ENCODE measurements around the gene PLA2G15.

PLA2G15 gene

DNA sequence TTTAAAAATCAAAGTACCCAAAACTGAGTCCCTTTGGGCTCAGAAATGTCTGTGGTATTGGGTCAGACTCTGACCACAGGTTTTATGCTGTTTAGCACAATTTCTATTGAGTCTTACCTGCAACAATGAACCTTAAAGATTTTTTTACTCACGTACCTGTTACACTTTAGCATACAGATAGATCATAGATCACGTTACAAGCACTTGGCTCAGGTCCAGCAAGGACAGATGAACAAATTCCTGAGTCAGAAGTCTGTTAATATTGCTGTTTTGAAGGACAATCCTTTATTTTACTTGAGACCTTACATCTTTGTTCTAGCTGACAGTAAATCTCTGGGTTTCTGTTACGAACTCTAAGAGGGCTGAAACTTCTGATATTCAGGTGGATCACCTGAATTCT, 52.7 kb downstream of the PLA2G15 start:
- no peak for TF ChIP-seq EZH2phosphoT487 (IDR thresholded peaks at IDR 0.05; ENCODE audit: borderline replicate concordance, low read length)
- TF ChIP-seq, protein P1, sequence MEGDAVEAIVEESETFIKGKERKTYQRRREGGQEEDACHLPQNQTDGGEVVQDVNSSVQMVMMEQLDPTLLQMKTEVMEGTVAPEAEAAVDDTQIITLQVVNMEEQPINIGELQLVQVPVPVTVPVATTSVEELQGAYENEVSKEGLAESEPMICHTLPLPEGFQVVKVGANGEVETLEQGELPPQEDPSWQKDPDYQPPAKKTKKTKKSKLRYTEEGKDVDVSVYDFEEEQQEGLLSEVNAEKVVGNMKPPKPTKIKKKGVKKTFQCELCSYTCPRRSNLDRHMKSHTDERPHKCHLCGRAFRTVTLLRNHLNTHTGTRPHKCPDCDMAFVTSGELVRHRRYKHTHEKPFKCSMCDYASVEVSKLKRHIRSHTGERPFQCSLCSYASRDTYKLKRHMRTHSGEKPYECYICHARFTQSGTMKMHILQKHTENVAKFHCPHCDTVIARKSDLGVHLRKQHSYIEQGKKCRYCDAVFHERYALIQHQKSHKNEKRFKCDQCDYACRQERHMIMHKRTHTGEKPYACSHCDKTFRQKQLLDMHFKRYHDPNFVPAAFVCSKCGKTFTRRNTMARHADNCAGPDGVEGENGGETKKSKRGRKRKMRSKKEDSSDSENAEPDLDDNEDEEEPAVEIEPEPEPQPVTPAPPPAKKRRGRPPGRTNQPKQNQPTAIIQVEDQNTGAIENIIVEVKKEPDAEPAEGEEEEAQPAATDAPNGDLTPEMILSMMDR (IDR thresholded peaks at IDR 0.05; ENCODE audit: low read depth, low read length, poor library complexity, severe bottlenecking), result no peak
- peaks cover 91% of the 10 kb centered on the region for H3K36me3 ChIP-seq (ENCODE audit: control insufficient read depth, low read length)
- H3K27me3 ChIP-seq (ENCODE audit: control insufficient read depth, low read length), result no peaks in the 10 kb centered on the region
- 0 out of 2 replicates have a peak, but pooled peaks cover 2% of the 10 kb centered on the region for H4K20me1 ChIP-seq (ENCODE audit: control insufficient read depth, insufficient read depth, low read depth, low read length)
- H3K27ac ChIP-seq (ENCODE audit: low read depth, low read length), result no peak overlapping the region
- no peaks in the 10 kb centered on the region for H3K79me2 ChIP-seq (ENCODE audit: control insufficient read depth, low read length)
- no peaks in the 10 kb centered on the region for H3K9me3 ChIP-seq (ENCODE audit: control insufficient read depth, insufficient read depth, low read length)
- H3F3A ChIP-seq (ENCODE audit: control insufficient read depth, insufficient read depth), result peaks cover 16% of the 10 kb centered on the region
- H3K4me1 ChIP-seq (ENCODE audit: control insufficient read depth, low read length), result peaks cover 5% of the 10 kb centered on the region; the same call in 1 of the 2 replicates
- H3K4me3 ChIP-seq (ENCODE audit: low read length), result no peak overlapping the region
- H3K4me2 ChIP-seq (ENCODE audit: low read length), result no peak overlapping the region
- H3K9me2 ChIP-seq (replicated peaks; ENCODE audit: control insufficient read depth, low read length), result no peaks in the 10 kb centered on the region

GRCh38 chr16:68298312-68298711, 53.1 kb downstream of the PLA2G15 start:
- no peak for TF ChIP-seq EZH2phosphoT487 (IDR thresholded peaks at IDR 0.05; ENCODE audit: borderline replicate concordance, low read length)
- TF ChIP-seq, protein P1 (IDR thresholded peaks at IDR 0.05; ENCODE audit: low read depth, low read length, poor library complexity, severe bottlenecking), result no peak
- Histone ChIP-seq H3K9me3 (ENCODE audit: control insufficient read depth, insufficient read depth, low read length) (no peaks in the 10 kb centered on the region), H3K4me2 (ENCODE audit: low read length) (no peak overlapping the region), H3F3A (ENCODE audit: control insufficient read depth, insufficient read depth) (peaks cover 16% of the 10 kb centered on the region), H3K27me3 (ENCODE audit: control insufficient read depth, low read length) (no peaks in the 10 kb centered on the region), H3K4me3 (ENCODE audit: low read length) (no peak overlapping the region), H3K36me3 (ENCODE audit: control insufficient read depth, low read length) (peaks cover 91% of the 10 kb centered on the region), H3K4me1 (ENCODE audit: control insufficient read depth, low read length) (peaks cover 5% of the 10 kb centered on the region; the same call in 1 of the 2 replicates), H3K27ac (ENCODE audit: low read depth, low read length) (no peak overlapping the region), H3K79me2 (ENCODE audit: control insufficient read depth, low read length) (no peaks in the 10 kb centered on the region), H3K9me2 (replicated peaks; ENCODE audit: control insufficient read depth, low read length) (no peaks in the 10 kb centered on the region), H4K20me1 (ENCODE audit: control insufficient read depth, insufficient read depth, low read depth, low read length) (0 out of 2 replicates have a peak, but pooled peaks cover 2% of the 10 kb centered on the region)

GRCh38 chr16:68298907-68299561, 53.9 kb downstream of the PLA2G15 start:
- H4K20me1 ChIP-seq (ENCODE audit: control insufficient read depth, insufficient read depth, low read depth, low read length), result 0 out of 2 replicates have a peak, but pooled peaks cover 2% of the 10 kb centered on the region
- no peak overlapping the region for H3K4me2 ChIP-seq (ENCODE audit: low read length)
- no peak for TF ChIP-seq EZH2phosphoT487 (IDR thresholded peaks at IDR 0.05; ENCODE audit: borderline replicate concordance, low read length)
- TF ChIP-seq, protein P1 (IDR thresholded peaks at IDR 0.05; ENCODE audit: low read depth, low read length, poor library complexity, severe bottlenecking), result no peak
- peaks cover 95% of the 10 kb centered on the region for H3K36me3 ChIP-seq (ENCODE audit: control insufficient read depth, low read length)
- H3K27ac ChIP-seq (ENCODE audit: low read depth, low read length), result no peak overlapping the region
- peaks cover 5% of the 10 kb centered on the region; the same call in 1 of the 2 replicates for H3K4me1 ChIP-seq (ENCODE audit: control insufficient read depth, low read length)
- no peaks in the 10 kb centered on the region for H3K9me3 ChIP-seq (ENCODE audit: control insufficient read depth, insufficient read depth, low read length)
- no peaks in the 10 kb centered on the region for H3K9me2 ChIP-seq (replicated peaks; ENCODE audit: control insufficient read depth, low read length)
- no peak overlapping the region for H3K4me3 ChIP-seq (ENCODE audit: low read length)
- H3K79me2 ChIP-seq (ENCODE audit: control insufficient read depth, low read length), result no peaks in the 10 kb centered on the region
- no peaks in the 10 kb centered on the region for H3K27me3 ChIP-seq (ENCODE audit: control insufficient read depth, low read length)
- H3F3A ChIP-seq (ENCODE audit: control insufficient read depth, insufficient read depth), result peaks cover 20% of the 10 kb centered on the region
